ENCODE data around the gene SLC46A3.
"Not testable (repeated sequence)": the region's sequence is repeated elsewhere in the genome, so short reads cannot be mapped to it uniquely, and the experiment has no call there.

The SLC46A3 gene

GRCh38 chr13:28718543-28719226, at the start of gene SLC46A3:
Gene SLC46A3, minus strand, starts transcription at chr13:28718970. Its CDS starts 972 bp downstream, at chr13:28717998.
- peak; percentile 97 for DNase-seq

DNA sequence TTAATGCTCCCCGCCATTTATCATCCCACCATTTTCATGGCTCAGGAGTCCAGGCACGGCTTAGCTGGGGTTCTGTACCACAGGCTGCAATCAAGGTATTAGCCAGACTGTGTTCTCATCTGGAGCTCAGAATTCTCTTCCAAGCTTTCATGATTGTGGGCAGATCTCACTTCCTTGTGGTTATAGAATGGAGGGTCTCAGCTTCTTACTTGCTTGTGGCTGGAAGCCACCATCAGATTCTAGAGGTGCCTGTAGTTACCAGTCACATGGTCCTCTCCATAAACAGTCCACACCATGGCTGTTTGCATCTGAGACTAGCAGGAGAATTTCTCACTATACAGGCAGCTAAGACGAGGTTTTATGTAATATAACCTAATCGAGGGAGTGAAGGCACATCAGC, 45.1 kb upstream of the SLC46A3 start:
- DNase-seq, result no peak

DNA sequence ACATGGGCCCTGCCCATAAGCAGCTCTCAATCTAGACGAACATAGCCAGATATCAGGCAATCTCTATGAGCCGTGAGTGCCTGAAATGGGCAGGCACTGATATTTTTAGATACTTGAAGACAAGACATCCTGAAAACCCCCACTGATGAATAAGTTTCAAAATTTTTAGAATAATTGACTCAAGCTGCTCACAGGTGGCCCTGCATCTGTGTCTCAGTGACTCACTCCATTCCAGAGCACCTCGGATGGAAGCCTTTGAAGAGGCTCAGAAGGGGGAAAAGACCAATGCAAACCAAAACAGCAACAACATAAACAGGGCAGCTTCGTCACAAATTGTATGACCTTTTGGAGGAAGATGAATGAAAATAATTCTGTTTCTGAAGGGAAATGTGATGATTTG, 42.8 kb upstream of the SLC46A3 start:
- DNase-seq, result no peak

DNA sequence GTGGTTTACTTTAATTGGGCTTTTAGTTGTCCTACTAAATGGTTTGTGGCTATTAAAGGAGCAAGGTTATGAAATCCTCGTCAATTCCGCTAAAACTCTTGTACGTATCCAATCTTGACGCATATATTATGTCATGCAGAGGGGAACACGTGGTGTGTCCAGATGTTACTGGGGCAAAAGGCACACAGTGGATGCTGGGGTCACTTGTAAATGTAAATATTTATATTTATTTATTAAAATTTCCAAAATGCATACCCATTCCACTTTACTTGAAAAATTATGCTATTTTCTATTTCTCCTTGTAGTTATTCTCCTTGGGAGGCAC, 36.7 kb upstream of the SLC46A3 start:
- DNase-seq, result no peak

DNA sequence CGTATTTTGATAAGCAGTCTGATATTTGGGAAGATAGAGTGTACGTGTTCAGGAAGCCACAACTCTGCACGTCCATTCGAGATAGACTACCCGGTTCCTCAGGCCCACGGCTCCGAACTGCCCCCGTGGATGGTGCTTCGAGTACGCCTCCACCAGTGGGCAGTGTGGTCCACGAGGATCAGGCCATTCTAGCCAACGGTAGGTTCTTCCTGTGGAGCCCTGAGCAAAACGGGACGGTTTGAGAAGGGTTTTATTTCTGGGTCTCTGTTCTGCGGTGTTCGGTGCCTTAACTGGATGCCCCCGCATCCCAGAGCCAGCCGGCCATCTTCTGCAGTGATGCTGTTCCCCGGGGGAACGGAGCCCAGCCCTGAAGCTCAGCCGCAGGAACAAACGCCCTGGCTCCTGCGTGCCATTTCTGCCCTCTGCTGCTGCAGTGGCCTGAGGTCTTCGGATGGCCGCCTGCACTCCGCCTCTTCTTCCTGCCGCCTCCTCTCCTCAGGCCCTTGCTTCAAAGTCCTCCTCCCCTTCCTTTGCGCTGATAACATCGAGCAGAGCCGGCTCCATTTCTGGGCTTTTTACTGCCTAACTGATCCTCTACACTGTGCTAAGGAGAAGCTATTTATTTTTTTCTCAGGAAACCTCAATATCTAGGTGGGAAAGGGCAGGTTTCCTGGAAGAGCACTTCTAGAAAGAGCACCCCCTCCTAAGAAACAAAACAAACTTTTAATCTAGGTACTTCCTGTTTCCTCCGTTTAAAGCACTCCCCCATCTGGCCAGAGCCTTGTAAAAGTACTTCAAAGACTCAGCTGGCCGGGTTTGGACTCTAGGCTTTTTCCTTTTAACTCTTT, 36.2 kb upstream of the SLC46A3 start:
- DNase-seq, result peak; percentile 23 to 46

DNA sequence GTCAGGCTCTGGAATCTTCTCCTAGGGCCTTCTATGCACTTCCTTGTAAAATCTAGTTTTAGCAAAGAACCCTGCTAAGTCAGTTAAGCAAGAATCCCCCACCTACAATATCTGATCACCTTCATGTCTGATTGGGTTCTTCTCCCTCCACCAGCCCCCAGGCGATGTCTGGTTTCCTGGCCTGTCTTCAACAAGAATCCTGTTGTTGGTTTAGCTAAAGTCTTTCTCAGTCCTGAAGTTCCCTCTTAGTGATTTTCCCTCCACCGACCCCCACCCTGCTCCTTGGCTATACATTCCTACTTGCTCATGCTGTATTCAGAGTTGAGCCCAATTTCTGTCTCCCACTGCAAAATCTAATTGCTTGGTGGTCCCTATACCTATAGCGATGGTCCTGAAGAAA, 35.2 kb upstream of the SLC46A3 start:
- no peak for DNase-seq

- DNase-seq, result peak; percentile 51 to 77
Observed at GRCh38 chr13:28753208-28753892, 34.6 kb upstream of the SLC46A3 start.

DNA sequence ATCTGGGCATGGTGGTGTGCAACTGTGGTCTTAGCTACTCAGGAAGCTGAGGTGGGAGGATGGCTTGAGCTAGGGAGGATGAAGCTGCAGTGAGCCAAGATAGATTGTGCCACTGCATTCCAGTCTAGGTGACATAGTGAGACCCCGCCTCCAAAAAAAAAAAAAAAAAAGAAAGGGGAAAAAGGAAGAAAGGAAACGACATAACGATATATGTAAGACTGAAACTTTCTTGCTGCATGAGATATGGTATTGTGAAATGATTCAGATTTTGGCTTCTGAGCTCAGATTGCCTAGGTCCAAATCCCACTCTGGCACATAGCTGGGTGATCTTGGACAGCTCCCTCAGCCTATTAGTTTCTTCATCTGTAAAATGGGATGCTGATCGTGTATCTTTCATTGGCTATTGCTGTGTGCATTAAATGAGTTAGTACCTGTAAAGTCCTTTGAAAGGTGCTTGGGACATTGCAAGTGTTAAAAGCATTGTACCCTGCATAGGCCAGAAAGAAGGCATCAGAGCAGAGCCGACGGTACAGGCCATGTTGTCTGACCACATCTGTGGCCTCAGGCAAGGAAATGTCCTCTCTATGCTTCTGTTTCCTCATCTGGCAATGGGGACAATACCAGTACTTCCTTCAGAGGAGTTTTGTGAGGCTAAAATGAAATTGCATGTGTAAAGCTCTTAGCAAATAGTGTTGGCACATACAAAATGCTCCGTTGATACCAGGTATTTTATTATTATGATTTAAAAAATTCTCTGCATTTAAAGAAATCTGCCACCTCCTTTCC, 32.6 kb upstream of the SLC46A3 start:
- DNase-seq, result peak in 1 of 2 donors; percentile 50

DNA sequence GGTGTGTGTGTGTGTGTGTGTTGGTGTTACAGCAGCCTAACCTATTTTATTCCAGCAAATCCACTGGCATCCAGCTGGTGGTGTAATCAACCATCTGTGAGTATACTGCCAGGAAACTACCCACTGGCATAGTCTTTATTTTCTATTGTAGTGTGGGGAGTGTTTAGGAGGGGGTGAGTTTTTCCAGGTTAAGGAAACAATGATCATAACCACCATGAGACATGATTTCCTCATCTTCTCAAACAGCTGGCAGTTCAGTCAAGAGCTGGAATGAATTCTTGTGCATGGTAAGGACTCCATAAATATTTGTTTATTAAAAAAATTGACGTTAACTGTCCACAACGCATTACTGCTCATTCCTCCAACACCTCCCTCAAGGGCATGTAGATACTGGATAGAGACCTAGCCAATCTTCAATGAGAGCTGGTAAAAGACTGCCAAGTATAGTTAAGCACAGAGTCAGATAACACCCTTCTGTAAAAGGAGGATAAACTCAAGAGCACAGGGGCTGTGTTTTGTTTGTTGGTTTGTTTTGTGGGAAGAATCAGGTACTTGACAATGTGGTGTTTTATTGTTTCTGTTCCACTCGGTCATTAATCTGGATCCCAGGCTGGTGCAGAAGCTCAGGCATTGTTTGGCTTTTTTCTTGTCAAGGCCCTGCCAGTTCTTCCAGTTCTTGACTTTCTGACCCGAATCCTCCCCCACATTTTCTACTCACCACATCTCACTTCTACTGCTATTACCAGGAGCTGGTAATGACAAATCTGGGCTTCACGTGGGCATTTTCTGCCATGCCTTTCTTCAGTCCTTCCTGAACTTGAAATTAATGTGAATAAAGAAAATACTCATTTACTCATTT, 31.6 kb upstream of the SLC46A3 start:
- peak in 1 of 2 donors; percentile 13 for DNase-seq

DNA sequence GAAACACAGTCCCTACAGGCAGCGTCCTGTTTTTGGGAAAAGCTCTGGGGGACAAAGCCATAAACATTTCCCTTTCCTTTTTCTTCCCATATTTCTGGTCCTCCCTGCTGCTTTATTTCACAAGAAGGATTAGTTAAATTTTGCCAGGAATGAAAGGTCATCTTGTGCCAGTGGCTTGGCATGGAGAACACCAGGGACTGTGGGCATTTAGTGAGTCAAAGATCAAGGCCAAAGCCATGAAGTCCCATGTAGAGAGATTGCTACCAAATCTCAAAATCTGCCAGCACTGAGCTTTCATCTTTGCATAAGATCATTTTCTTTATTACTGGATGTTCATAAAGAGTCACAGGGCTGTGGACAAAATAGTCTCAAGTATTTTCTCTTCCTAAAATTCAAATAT, 29.1 kb upstream of the SLC46A3 start:
- no peak for DNase-seq

DNA sequence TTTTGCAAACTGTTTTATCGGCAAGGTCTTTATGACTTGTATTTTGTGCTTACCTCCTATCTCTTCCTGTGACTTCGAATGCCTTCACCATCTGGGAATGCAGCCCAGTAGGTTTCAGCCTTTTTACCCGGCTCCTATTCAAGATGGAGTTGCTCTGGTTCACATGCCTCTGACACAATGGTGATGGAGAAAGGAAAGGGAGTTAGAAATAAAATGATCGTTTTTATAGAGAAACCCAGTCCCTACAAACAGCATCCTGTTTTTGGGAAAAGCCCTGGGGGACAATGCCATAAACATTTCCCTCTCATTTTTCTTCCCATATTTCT, 27.5 kb upstream of the SLC46A3 start:
- DNase-seq, result no peak

GRCh38 chr13:28744656-28745055, 25.9 kb upstream of the SLC46A3 start:
- DNase-seq, result peak; percentile 35 to 36

GRCh38 chr13:28744091-28744536, 25.3 kb upstream of the SLC46A3 start:
- peak; percentile 78 to 92 for DNase-seq

DNA sequence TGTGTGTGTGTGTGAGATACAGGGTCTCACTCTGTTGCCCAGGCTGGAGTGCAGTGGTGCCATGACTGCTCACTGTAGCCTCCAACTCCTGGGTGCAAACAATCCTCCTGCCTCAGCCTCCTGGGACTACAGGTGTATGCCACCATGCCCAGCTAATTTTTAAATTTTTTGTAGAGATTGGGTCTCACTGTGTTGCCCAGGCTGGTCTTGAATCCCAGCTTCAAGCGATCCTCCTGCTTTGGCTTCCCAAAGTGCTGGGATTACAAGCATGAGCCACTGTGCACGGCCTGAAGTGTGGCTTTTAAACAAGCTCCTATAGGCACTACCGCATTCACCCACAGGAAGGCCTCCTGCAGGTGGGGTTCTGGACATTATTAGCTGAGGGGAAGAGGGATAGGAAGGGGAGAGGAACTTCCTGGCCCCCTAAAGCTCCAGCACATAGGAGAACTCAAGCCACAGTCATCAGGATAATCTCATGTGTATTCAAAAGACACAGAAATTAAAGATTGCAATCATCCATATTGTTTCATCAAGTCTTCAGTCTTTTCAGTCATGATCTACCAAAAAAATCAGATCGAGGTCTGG, 24.8 kb upstream of the SLC46A3 start:
- no peak for DNase-seq

GRCh38 chr13:28743020-28743419, 24.2 kb upstream of the SLC46A3 start:
- DNase-seq, result peak; percentile 37 to 51

DNA sequence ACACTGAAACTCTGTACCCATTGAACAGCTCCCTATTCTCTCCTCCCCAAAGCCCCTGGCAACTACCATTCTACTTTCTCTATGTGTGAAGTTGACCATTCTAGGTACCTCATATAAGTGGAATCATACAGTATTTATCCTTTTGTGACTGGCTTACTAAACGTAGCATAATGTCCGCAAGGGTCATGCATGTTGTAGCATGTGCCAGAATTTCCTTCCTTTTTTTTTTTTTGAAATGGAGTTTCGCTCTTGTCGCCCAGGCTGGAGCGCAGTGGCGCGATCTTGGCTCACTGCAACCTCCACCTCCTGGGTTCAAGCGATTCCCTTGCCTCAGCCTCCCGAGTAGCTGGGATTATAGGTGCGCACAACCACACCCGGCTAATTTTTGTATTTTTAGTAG, 23.7 kb upstream of the SLC46A3 start:
- not testable (repeated sequence) for DNase-seq

GRCh38 chr13:28741084-28741491, 22.3 kb upstream of the SLC46A3 start:
- peak; percentile 49 to 58 for DNase-seq

- no peak for DNase-seq
Observed at GRCh38 chr13:28739376-28739775, 20.6 kb upstream of the SLC46A3 start.

DNA sequence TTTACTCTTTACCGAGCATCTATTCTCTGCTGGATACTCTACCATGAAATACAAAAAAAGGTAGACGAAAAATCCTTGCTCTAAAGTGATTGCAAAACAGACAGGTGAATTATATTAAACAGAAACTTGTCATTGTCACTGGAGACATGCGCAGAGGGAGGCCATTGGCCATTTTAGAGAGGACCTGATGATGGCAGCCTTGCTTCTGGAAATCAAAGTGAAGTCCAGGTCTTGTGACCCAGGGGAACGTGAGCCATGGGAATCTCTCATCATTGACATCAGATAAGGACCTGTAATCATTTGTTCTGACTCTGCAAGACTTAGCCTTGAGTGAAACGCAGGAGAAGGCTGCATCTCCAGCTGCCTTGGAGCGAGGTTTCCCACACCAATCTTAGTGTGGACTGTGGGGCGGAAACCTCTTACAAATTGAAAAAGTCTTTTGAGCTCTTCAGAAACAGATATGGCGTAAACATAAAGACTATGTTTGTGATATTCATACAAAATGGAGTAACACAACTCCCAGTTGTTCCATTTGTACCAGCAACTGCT, 16.8 kb upstream of the SLC46A3 start:
- DNase-seq, result no peak

- DNase-seq, result no peak
Observed at GRCh38 chr13:28734906-28735305, 16.1 kb upstream of the SLC46A3 start.

- DNase-seq, result no peak
Observed at GRCh38 chr13:28730762-28731161, 12.0 kb upstream of the SLC46A3 start.

Data from inflammatory macrophage treated with lipopolysaccharide for 1 hour (primary cell).